Panc1 (cell line): ENCODE data around the gene RBBP4.

Source experiments
- POLR2AphosphoS5 ChIP-seq: IDR thresholded peaks from 2 replicates; pipeline ENCODE4 v1.6.1; 2012; ENCODE audit warnings: mild to moderate bottlenecking, low read depth, low read length, moderate library complexity
- TCF7L2 ChIP-seq: IDR thresholded peaks from 2 replicates; pipeline ENCODE4 v1.6.1; 2011; ENCODE audit warnings: mild to moderate bottlenecking, low read depth, low read length, inconsistent platforms
- TF ChIP-seq, protein P1 (sequence below): fragments of 450-650 bp; IDR thresholded peaks from 2 replicates; pipeline ENCODE4 v1.5.1; 2017; ENCODE audit warnings: mild to moderate bottlenecking
- TF ChIP-seq, protein P2 (sequence below), 2 experiments: IDR thresholded peaks; 2 replicates each; pipeline ENCODE4 v1.6.1; 2011 to 2012; ENCODE audit warnings: low read depth in 2 of 2, control low read depth in 1 of 2, low read length in 1 of 2, mild to moderate bottlenecking in 1 of 2, moderate library complexity in 1 of 2; ENCODE audit not compliant: insufficient read depth in 1 of 2

DNA sequence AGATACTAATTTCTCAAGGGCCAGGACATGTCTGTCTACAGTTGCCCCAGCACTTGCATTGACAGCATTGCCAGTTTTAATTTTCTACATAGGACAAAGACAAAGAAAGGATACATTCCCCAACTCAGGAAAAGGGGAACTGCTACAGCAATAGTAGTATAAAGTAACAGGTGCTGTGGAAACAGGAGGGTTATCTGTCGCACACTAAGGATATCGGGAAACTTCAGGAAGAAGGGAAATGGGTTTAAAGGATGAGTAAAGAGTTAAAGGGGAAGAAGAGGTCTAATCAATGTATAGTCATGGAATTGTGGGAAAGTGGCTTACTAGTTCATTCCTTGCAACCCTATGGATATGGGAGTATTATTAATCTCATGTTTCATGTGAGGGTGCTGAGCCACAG is 35.4 kb downstream of the RBBP4 start:
- TF ChIP-seq, protein P1, sequence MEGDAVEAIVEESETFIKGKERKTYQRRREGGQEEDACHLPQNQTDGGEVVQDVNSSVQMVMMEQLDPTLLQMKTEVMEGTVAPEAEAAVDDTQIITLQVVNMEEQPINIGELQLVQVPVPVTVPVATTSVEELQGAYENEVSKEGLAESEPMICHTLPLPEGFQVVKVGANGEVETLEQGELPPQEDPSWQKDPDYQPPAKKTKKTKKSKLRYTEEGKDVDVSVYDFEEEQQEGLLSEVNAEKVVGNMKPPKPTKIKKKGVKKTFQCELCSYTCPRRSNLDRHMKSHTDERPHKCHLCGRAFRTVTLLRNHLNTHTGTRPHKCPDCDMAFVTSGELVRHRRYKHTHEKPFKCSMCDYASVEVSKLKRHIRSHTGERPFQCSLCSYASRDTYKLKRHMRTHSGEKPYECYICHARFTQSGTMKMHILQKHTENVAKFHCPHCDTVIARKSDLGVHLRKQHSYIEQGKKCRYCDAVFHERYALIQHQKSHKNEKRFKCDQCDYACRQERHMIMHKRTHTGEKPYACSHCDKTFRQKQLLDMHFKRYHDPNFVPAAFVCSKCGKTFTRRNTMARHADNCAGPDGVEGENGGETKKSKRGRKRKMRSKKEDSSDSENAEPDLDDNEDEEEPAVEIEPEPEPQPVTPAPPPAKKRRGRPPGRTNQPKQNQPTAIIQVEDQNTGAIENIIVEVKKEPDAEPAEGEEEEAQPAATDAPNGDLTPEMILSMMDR, result no peak
- TF ChIP-seq POLR2AphosphoS5 (no peak), TCF7L2 (no peak)
- TF ChIP-seq, protein P2, sequence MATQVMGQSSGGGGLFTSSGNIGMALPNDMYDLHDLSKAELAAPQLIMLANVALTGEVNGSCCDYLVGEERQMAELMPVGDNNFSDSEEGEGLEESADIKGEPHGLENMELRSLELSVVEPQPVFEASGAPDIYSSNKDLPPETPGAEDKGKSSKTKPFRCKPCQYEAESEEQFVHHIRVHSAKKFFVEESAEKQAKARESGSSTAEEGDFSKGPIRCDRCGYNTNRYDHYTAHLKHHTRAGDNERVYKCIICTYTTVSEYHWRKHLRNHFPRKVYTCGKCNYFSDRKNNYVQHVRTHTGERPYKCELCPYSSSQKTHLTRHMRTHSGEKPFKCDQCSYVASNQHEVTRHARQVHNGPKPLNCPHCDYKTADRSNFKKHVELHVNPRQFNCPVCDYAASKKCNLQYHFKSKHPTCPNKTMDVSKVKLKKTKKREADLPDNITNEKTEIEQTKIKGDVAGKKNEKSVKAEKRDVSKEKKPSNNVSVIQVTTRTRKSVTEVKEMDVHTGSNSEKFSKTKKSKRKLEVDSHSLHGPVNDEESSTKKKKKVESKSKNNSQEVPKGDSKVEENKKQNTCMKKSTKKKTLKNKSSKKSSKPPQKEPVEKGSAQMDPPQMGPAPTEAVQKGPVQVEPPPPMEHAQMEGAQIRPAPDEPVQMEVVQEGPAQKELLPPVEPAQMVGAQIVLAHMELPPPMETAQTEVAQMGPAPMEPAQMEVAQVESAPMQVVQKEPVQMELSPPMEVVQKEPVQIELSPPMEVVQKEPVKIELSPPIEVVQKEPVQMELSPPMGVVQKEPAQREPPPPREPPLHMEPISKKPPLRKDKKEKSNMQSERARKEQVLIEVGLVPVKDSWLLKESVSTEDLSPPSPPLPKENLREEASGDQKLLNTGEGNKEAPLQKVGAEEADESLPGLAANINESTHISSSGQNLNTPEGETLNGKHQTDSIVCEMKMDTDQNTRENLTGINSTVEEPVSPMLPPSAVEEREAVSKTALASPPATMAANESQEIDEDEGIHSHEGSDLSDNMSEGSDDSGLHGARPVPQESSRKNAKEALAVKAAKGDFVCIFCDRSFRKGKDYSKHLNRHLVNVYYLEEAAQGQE (IDR thresholded peaks at IDR 0.05; ENCODE audit: insufficient read depth in 1 of 2, low read depth in 2 of 2, low read length in 1 of 2), result no peak
